ENCODE measurements around the gene DAPK1. TPM values are rescaled to one million over a fixed set of nuclear protein-coding genes. Genes with fewer than 3 reads are reported as not detected.

Gene DAPK1
- total RNA-seq, 4 donors from 2014 or later, result 5.4 to 13.4 (median 9.8) TPM

GRCh38 chr9:87640385-87640795 lies 142.7 kb downstream of the DAPK1 start:
- Histone ChIP-seq H3K4me3 (no peak overlapping the region), H3K36me3 (peaks cover 11% of the 10 kb centered on the region), H3K9me3 (no peaks in the 10 kb centered on the region), H3K27me3 (no peaks in the 10 kb centered on the region), H3K27ac (no peak overlapping the region), H3K4me1 (no peaks in the 10 kb centered on the region)
- 42% methylated on average over 5 of the region's 5 CpGs for WGBS
- DNase-seq (ENCODE audit: low spot score in 2 of 2), result no peak
- TF ChIP-seq CTCF (IDR thresholded peaks at IDR 0.05), result no peak
- TF ChIP-seq POLR2A (IDR thresholded peaks at IDR 0.05), result no peak
- TF ChIP-seq POLR2AphosphoS5 (IDR thresholded peaks at IDR 0.05), result no peak
- no peak for TF ChIP-seq EP300 (IDR thresholded peaks at IDR 0.05)

GRCh38 chr9:87641067-87641466 lies 143.4 kb downstream of the DAPK1 start:
- Histone ChIP-seq H3K9me3 (no peaks in the 10 kb centered on the region), H3K27ac (no peak overlapping the region), H3K4me3 (no peak overlapping the region), H3K4me1 (no peaks in the 10 kb centered on the region), H3K36me3 (peaks cover 15% of the 10 kb centered on the region), H3K27me3 (no peaks in the 10 kb centered on the region)
- WGBS, result 88% methylated on average over 3 of the region's 3 CpGs
- no peak for TF ChIP-seq POLR2AphosphoS5 (IDR thresholded peaks at IDR 0.05)
- no peak for TF ChIP-seq CTCF (IDR thresholded peaks at IDR 0.05)
- TF ChIP-seq POLR2A (IDR thresholded peaks at IDR 0.05), result no peak
- TF ChIP-seq EP300 (IDR thresholded peaks at IDR 0.05), result no peak
- DNase-seq (ENCODE audit: low spot score in 2 of 2), result no peak

- H3K4me1 ChIP-seq, result no peaks in the 10 kb centered on the region
- no peak for DNase-seq (ENCODE audit: low spot score in 2 of 2)
- no peak overlapping the region for H3K27ac ChIP-seq
- 88% methylated on average over 6 of the region's 6 CpGs for WGBS
- TF ChIP-seq POLR2A (IDR thresholded peaks at IDR 0.05), result no peak
- TF ChIP-seq POLR2AphosphoS5 (IDR thresholded peaks at IDR 0.05), result no peak
- no peak for TF ChIP-seq EP300 (IDR thresholded peaks at IDR 0.05)
- no peak for TF ChIP-seq CTCF (IDR thresholded peaks at IDR 0.05)
- H3K4me3 ChIP-seq, result no peak overlapping the region
- H3K27me3 ChIP-seq, result no peaks in the 10 kb centered on the region
- H3K36me3 ChIP-seq, result peaks cover 19% of the 10 kb centered on the region
- no peaks in the 10 kb centered on the region for H3K9me3 ChIP-seq
These were observed 144.9 kb downstream of the DAPK1 start for GRCh38 chr9:87642330-87643106.

- WGBS, result 87% methylated on average over 9 of the region's 9 CpGs
- Histone ChIP-seq H3K36me3 (peaks cover 19% of the 10 kb centered on the region), H3K27me3 (no peaks in the 10 kb centered on the region), H3K4me3 (no peak overlapping the region), H3K4me1 (no peaks in the 10 kb centered on the region), H3K9me3 (no peaks in the 10 kb centered on the region), H3K27ac (no peak overlapping the region)
- TF ChIP-seq POLR2AphosphoS5 (IDR thresholded peaks at IDR 0.05), result no peak
- no peak for TF ChIP-seq CTCF (IDR thresholded peaks at IDR 0.05)
- TF ChIP-seq EP300 (IDR thresholded peaks at IDR 0.05), result no peak
- TF ChIP-seq POLR2A (IDR thresholded peaks at IDR 0.05), result no peak
- no peak for DNase-seq (ENCODE audit: low spot score in 2 of 2)
These were observed 145.5 kb downstream of the DAPK1 start for GRCh38 chr9:87643107-87643650.

- DNase-seq (ENCODE audit: low spot score in 2 of 2), result no peak
- TF ChIP-seq POLR2A (IDR thresholded peaks at IDR 0.05), result no peak
- TF ChIP-seq EP300 (IDR thresholded peaks at IDR 0.05), result no peak
- no peaks in the 10 kb centered on the region for H3K9me3 ChIP-seq
- no peak overlapping the region for H3K27ac ChIP-seq
- H3K4me1 ChIP-seq, result no peaks in the 10 kb centered on the region
- H3K27me3 ChIP-seq, result no peaks in the 10 kb centered on the region
- H3K36me3 ChIP-seq, result peaks cover 27% of the 10 kb centered on the region
- H3K4me3 ChIP-seq, result no peak overlapping the region
- 86% methylated on average over 9 of the region's 9 CpGs for WGBS
These were observed 146.3 kb downstream of the DAPK1 start for GRCh38 chr9:87643778-87644570.

Data from suprapubic skin (tissue), 4 donors.